GM12865 (cell line): Measurements from ENCODE around the gene CFAP73.

Source experiments
- DNase-seq: peaks from one replicate; pipeline ENCODE4 v3.0.0; 2010; ENCODE audit warnings: low read depth
- H3K4me3 ChIP-seq: 2 replicates; pipeline ENCODE4 v1.5.1; 2011; ENCODE audit warnings: mild to moderate bottlenecking, low read depth, low read length, control low read depth
- CTCF ChIP-seq: IDR thresholded peaks from 2 replicates; pipeline ENCODE4 v1.5.1; 2011; ENCODE audit warnings: low read length, control low read depth, low read depth, inconsistent platforms; ENCODE audit not compliant: insufficient read depth; ENCODE audit errors: missing control alignments

Gene CFAP73

GRCh38 chr12:113149361-113150150 lies at the start of gene CFAP73:
Gene CFAP73, plus strand, starts transcription at chr12:113149724. Its CDS starts 134 bp downstream, at chr12:113149858.
- no peak for TF ChIP-seq CTCF
- DNase-seq, result no peak
- H3K4me3 ChIP-seq, result no peak within 1 kb of the TSS

GRCh38 chr12:113099764-113100163 lies 49.8 kb upstream of the CFAP73 start:
- TF ChIP-seq CTCF, result no peak
- H3K4me3 ChIP-seq, result no peak overlapping the region
- no peak for DNase-seq

GRCh38 chr12:113101751-113102150 lies 47.8 kb upstream of the CFAP73 start:
- DNase-seq, result no peak
- TF ChIP-seq CTCF, result no peak
- H3K4me3 ChIP-seq, result no peak overlapping the region

- TF ChIP-seq CTCF, result no peak
- no peak for DNase-seq
- no peak overlapping the region for H3K4me3 ChIP-seq
Measured at GRCh38 chr12:113102811-113103210, 46.7 kb upstream of the CFAP73 start.

GRCh38 chr12:113103756-113104450 lies 45.6 kb upstream of the CFAP73 start:
- H3K4me3 ChIP-seq, result no peak overlapping the region
- TF ChIP-seq CTCF, result no peak
- DNase-seq, result no peak

GRCh38 chr12:113104953-113105510 lies 44.5 kb upstream of the CFAP73 start:
- H3K4me3 ChIP-seq, result no peak overlapping the region
- peak; percentile 35 for DNase-seq
- TF ChIP-seq CTCF, result no peak
